GM21529 (cell line): Measurements from ENCODE around the gene STRIP1.

ENCODE experiments used
- ATAC-seq: cut with Tn5 transposase; IDR thresholded peaks from one replicate; pipeline ENCODE4 v1.9.1; 2021; ENCODE audit not compliant: unreplicated experiment

STRIP1 gene

DNA sequence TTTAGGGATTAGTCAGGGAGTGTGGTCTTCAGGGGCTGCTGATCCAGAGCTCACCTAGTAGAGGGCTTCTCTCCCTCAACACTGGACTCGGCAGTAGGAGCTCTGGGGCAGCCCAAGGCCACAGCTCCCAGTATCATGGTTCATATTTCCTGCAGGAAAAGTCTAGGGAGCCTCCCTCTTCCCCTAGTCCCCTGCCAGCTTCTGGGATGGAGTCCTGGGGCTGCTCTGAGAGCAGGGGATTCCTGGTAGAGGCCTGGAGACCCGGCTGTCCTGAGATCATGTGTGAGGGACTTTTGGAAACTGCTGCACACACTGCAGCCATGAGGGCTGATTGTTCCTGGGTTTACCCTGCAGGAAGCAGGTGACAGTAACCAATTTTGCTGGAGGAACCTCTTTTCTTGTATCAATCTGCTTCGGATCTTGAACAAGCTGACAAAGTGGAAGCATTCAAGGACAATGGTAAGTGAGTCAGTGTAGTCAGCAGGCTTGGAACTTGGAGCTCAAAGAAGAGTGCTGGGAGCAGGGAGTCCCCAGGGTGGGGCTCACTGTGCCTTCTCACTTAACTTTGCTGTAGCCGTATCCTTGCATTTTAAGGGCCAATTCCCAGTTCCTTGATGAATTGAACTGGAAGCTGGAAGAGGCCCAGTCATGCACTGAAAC is 16.3 kb downstream of the STRIP1 start:
- no peak for ATAC-seq

DNA sequence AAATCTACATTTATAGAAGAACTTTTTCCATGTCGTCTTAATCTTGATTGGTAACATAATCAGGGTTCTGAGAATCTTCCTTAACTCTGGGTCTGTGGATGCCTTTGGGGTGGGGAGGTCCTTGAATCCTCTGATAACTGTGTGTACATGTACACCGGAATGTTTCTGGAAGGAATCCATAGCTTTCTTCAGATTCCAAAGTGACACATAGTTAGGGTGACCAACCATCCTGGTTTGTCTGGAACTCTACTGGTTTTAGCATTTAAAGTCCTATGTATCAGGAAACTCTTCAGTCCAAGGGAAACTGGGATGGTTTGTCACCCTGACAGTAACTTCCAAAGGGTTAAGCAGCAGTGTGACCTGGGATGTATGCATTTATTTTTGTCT is 16.8 kb downstream of the STRIP1 start:
- ATAC-seq: no peak

DNA sequence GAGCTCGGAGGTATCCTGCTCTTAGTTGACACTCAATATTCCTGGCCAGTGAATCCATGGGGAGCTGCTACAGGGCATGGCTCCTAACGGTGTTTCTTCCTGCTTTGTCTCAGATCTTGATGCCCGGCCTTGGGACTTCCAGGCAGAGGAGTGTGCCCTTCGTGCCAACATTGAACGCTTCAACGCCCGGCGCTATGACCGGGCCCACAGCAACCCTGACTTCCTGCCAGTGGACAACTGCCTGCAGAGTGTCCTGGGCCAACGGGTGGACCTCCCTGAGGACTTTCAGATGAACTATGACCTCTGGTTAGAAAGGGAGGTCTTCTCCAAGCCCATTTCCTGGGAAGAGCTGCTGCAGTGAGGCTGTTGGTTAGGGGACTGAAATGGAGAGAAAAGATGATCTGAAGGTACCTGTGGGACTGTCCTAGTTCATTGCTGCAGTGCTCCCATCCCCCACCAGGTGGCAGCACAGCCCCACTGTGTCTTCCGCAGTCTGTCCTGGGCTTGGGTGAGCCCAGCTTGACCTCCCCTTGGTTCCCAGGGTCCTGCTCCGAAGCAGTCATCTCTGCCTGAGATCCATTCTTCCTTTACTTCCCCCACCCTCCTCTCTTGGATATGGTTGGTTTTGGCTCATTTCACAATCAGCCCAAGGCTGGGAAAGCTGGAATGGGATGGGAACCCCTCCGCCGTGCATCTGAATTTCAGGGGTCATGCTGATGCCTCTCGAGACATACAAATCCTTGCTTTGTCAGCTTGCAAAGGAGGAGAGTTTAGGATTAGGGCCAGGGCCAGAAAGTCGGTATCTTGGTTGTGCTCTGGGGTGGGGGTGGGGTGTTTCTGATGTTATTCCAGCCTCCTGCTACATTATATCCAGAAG is 19.4 kb downstream of the STRIP1 start:
- no peak for ATAC-seq

DNA sequence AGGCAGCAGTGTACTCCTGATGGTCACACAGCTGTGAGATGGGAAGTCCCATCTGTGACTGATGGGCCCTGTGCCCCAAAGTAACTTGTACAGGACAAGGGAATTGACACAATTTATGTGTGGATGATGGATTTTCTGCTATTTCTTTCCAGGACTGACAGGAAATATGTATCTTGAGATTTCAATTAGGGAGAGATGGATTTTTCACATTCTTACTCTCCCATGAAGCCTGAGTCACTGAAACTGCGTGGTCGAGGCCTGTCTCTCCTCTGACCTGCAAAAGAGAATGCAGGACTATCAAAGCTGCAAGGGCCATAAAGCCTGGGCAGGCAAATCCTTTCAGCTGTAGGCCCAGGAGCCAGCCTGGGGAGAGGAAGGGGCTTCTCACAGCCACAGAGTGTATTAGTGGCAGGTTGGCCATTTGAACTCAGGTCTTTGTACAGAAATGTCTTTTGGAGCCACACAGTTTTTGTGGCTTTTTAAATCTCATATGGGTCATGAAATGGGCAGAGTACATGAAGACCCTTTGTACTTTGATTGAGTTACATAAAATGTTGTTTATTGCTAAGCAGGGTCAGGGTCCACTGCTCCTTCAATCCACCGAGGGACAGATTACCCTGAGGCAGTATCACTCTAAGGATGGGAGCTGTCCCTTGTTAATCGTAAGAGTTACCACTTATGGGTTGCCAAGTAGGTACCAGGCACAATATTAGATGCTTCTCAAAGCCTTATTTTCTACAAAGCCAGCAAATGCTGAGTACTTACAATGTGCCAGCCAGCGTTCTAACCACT is 21.3 kb downstream of the STRIP1 start:
- ATAC-seq: no peak

DNA sequence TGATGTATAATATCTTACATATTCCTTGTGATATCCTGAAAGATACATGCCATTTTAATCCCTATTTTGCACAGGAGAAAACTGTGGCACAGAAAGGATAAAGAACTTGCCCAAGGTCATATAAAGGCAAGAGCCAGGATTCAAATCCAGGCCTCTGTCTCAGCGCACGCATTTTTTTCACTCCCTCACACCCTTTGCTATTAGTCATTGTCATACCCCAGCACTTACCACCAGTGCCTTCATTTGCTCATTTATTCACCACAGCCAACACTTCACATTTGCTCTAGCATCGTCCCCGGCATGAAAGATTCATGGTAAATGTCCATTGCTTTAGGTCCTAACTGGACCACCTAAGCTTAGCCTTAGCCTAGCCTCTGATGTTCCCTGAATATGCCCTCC is 21.9 kb downstream of the STRIP1 start:
- ATAC-seq: no peak

DNA sequence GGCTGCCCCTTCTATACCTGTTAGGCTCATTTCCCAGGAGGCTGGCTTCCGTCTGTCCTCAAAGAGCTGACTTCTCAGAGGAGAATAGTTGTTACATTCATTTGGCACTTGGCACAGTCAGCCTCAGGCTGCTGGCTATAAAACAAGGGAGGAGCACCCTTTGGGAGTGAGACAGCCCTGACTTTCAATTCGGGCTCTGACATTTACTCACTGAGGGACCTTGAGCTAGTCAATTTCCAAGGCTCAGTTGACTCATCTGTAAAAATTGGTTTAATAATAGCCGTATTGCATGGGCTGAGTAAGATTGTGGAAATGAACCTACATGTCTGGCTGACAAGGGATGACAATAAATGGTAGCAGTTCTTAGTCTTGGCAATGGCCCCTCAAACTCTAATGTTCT is 22.4 kb downstream of the STRIP1 start:
- ATAC-seq: no peak

DNA sequence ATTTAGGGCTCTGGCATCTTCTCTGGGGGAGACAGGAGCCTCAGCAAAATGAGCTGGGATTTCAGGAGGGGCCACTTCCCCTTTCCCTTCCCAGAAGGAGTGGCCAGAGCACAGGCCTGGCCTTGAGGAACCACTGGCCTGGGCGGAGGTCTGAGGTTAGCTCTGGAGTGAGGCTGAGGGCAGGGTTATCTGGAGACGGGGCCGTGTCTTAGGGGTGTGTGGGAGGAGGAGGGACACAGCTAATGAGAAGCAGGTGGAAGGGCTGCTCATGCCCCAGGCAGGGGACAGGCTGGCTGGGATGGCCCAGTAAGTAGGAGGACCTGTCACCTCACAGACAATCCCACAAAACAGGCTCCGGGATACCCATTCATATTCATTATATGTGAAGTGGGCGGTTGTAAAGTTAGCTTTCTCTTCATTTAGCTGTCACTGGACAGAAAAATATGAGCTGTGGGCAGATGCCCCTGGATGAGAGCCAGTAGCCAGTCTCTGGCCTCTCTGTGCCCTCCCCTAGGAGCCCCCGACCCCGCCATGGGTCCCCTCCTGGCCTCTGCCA is 23.6 kb downstream of the STRIP1 start:
- no peak for ATAC-seq

DNA sequence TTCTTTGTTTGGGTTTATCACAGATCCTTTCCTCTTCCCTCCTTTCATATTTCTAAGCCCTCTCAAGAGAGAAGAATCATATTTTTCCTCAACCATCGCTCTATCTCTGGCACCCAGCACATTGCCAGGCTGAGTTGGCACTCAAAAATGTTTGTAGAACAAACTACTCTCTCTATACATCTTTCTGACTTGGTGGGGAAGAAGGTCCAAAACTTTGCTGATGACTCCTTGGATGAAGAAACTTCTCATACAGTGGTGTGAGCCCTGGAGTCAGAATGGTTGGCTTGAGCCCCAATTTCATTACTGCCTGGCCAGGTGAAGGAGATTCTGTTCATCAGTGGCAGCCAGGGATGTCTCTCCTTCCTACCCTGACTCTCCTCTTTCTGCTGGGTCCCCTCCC is 24.2 kb downstream of the STRIP1 start:
- ATAC-seq: no peak

DNA sequence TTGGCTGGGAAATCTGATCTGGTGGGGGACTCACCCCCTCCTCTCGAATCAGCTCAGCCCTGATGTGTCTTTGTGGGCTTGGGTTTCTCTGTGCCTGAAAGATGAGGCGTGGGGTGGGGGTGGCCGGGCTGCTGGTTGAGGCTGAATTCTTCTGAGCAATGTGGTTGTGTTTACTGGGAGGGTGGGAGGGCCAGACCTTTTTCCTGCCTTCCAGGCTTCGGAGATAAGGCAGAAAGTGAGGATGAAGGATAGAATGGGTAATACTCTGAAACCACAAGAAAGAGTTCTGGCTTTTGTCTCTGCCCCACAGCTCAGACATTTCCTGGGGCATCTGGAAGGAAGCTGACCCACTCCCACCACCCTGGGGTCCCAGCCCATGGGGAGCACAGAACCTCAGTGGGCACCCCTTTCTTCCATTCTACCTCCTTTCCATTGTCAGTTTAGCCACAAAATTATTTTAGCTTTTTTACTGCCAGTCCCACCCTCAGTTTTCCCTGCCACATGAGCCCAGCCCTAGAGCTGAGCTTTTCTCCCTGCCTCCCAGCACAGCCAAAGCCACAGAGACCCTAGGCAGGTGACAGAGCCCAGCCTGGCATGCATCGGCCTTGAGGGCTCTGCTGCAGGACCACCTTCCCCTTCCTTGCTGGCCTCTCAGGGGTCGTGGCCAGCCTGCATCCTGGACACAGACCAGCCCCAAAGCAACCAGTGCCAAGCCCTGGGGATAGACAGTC is 24.9 kb downstream of the STRIP1 start:
- no peak for ATAC-seq

DNA sequence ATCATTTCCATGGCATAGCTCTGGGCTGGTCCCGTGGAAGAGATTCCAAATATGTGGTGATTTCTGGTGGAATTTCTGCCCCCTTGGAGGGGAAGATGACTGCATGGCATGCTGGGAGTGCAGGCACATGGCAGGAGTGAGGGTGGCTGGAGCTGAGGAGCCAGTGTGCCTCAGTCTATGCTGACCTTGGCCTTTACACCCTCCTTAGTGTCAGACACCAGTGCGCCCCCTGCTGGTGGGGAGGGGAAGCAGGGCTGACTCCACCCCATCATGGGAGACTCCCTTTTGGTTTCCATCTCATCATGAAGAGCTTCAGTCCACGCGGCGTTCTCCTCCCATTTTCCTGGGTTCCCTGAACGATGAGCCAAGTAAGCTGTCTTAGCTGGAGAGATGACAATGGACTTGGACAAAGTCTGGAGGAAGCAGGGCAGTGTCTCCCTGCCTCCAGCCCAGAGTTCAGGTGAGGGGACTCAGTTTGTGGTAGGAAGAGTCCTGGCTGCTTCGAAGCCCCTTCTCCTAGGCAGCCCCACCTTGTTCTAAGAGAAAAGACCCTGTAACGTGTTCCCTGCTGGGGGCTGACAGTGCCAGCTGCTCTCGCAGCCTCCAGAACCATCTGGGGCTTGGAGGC is 25.7 kb downstream of the STRIP1 start:
- ATAC-seq: peak; percentile 53

DNA sequence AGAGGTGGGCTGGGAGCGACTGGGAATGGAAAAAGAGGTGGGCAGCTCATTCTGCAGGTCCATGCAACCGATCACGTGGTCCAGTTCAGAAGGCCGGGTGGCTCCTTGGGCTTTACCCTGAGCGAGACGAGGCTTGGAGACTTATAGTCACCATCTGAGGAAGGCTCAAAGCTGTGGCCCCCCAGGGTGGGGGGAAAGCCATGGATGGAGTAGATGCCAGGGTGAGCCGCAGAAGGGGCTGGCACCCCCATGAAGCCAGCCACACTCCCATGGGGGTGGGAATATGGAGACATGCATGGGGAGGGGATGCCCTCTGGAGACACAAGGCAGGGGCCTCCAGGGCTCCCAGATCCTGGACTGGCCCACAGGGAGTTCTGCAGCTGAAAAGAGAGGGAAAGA is 26.2 kb downstream of the STRIP1 start:
- no peak for ATAC-seq

DNA sequence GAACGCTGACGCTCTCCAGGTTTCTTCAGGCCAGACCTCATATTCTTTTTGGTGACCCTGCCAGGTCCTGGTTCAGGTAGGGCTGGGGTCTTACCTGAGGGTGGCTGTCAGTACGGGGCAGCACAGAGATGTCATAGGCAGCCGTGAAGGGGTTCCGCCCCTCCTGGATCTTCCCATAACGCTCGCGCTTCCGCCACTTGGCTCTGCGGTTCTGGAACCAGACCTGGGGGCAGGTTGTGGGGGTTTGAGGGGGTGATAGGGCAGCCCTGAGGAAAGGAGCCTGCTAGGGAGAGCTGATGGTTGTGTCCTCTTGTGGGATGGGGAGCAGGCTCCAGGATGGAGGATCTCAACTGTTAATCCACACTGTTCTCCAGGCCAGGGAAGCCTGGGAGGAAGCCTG is 26.9 kb downstream of the STRIP1 start:
- no peak for ATAC-seq

DNA sequence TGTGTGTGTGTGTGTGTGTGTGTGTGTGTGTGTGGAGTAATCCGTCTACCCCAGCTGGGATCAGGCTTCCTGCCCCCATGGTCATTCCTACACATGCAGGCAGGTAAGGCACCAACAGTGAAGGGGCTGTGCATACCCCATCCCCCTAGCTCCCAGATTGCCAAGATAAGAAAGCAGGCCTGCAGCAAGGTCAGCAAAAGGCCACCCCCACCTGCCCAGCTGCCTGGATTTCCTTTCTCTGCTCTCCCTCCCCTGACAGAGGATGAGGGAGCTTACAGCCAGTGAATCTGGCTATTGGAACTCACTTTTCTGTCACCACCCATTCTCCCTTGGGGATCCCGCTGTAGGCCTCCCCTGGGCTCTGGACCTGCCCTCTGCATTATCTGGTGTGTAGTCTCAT is 28.2 kb downstream of the STRIP1 start:
- no peak for ATAC-seq

DNA sequence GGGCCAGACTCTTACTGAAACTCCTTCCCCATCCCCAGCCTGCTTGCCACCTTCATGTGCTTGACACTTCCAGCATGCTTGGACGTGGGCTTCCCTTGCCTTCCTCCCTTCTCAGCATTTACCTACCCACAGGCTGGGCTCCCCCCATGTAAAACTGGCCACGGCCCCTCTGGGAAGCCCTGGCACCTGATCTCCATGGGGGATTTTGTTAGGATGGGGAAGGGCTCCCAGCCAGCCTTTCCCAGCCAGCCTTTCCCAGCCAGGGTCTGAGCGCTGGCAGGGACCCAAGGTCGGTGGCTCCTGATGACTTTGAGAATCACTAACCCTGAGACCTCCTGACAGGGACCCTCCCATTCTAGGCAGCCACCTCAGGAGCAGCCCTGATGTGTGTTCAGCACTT is 29.4 kb downstream of the STRIP1 start:
- no peak for ATAC-seq

DNA sequence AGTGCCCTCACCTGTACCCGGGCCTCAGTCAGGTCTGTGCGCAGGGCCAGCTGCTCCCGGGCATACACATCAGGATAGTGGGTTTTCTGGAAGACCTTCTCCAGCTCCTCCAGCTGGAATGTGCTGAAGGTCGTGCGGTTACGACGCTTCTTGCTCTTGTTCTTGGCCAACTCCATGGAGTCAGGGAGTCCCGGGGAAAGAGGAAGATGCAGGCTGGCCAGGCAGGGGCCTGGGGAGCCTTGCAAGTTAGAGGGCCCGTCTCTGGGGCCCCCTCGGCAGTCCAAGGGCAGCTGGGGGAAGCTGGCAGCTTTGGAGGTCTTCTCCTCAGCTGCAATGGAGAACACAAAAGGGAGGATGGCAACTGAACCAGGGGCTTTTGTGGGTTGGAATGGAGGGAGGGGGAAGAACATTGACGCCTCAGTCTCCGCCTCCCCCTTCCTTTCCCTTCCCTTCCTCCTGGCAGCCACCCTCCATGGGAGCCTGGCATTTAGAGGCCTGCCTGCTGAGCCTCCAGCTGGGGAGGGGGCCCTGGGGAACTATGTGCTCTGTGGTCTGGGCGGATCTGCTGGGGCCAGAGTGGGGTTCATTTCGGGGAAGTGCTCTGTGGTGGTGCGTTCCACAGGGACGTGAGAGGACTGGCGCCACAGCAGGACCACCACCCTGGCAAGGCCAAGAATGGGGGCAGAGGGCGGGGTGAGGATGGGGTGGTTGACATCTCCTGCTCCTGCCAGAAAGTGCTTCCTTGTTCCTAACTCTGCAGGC is 30.3 kb downstream of the STRIP1 start:
- no peak for ATAC-seq

DNA sequence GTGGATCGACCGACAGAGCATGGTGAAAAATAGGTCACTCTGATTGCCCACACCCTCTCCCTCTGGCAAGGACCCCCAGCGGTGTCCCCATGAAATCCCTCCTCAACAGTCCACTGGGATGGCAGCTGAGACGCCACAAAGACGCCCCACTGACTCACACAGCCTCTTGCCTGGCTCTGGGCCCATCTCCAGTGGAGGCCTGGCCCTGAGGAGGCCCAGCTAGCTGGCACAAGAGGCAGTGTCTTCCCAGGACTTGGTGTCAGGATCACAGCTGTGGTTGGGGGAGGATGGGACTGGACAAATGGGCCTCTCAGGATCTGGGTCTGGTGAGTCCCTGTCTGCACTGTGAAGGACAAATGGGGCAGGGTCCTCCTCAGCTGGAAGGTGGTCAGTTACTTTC is 31.4 kb downstream of the STRIP1 start:
- no peak for ATAC-seq

DNA sequence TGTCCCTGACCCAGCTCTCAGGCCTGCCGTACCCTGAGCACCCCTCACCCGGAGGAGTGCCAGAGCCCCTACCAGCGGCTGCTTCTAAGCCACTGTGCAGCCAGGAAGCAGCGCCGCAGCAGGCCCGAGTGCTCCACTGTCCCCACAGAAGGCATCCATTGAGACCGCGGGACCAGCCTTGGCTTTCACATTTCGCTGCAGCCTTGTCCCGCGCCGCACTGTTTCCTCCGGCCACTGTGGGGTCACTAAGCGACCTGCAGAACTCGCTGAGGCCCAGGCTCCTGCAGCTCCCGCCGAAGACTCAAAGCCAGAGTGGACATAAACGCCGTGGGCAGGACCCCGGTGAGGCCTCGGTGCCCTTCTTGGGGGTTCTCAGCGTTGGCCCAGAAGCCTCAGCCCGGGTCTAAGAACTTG is 33.1 kb downstream of the STRIP1 start:
- no peak for ATAC-seq

DNA sequence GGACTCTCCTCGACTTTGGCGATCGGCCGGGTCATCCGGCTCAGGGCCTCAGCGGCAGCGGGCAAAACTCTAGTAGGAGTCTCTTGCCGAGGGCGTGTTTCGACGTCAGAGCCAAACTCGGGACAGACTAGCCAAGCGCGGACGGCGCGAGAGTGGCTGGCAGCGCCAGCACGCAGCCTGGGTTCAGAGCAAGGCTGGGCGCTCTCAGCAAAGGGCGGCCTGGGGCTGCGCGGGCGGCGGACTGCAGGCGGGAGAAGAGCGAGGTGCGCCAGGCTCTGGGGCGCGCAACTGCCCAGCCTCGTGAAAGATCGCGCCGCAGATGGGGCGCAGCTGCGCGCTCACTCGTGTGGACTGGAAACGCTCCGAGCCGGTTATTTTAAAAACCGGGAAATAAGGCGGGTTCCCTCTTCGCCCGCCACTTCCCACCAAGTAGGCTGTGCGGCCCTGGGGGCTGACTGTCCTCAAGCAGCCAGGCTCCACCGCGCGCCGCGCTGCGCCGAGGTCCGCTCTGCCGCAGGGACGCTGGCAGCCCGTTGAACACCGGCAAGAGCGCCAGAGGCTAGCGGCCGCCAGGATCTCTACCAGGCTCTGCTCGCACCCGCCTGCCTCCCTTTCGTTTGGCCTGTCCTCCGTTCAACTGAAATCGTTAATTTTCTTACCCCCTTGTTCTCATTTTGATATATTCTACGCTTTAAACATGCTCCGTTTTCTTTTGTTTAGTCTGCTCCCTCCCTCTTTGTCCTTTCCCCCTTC is 33.6 kb downstream of the STRIP1 start:
- no peak for ATAC-seq
